Duodenal mucosa (tissue), 2 donors: Measurements from ENCODE around the gene ARID4B.

ENCODE experiments used
- H3K27ac ChIP-seq: one replicate; pipeline ENCODE4 v1.7.0; 2013; ENCODE audit warnings: low read depth, low read length
- H3K27me3 ChIP-seq, 2 donors: one replicate each; pipeline ENCODE4 v1.7.0; 2013; ENCODE audit warnings: low read length in 2 of 2, control low read depth in 1 of 2; ENCODE audit not compliant: insufficient read depth in 2 of 2, control insufficient read depth in 1 of 2
- H3K36me3 ChIP-seq, 2 donors: one replicate each; pipeline ENCODE4 v1.7.0; 2013; ENCODE audit warnings: low read length in 2 of 2, control low read depth in 1 of 2; ENCODE audit not compliant: insufficient read depth in 2 of 2, control insufficient read depth in 1 of 2
- H3K4me1 ChIP-seq, 2 donors: one replicate each; pipeline ENCODE4 v1.7.0; 2013; ENCODE audit warnings: low read length in 2 of 2, control low read depth in 1 of 2; ENCODE audit not compliant: insufficient read depth in 2 of 2, control insufficient read depth in 1 of 2
- H3K4me3 ChIP-seq, 2 donors: one replicate each; pipeline ENCODE4 v1.7.0; 2013; ENCODE audit warnings: low read length in 2 of 2, low read depth in 1 of 2
- H3K9ac ChIP-seq, 2 donors: one replicate each; pipeline ENCODE4 v1.7.0; 2013; ENCODE audit warnings: low read length in 2 of 2, low read depth in 1 of 2
- H3K9me3 ChIP-seq, 2 donors: one replicate each; pipeline ENCODE4 v1.7.0; 2013; ENCODE audit warnings: low read length in 2 of 2, control low read depth in 1 of 2; ENCODE audit not compliant: control insufficient read depth in 1 of 2

The ARID4B gene

GRCh38 chr1:235351898-235352297 lies 23.9 kb upstream of the ARID4B start:
- no peak overlapping the region for H3K4me3 ChIP-seq
- no peaks in the 10 kb centered on the region for H3K9me3 ChIP-seq
- no peaks in the 10 kb centered on the region for H3K36me3 ChIP-seq
- H3K9ac ChIP-seq: no peak overlapping the region
- no peaks in the 10 kb centered on the region for H3K27me3 ChIP-seq
- no peaks in the 10 kb centered on the region for H3K4me1 ChIP-seq
- H3K27ac ChIP-seq: no peak overlapping the region

- Histone ChIP-seq H3K9ac (no peak overlapping the region), H3K4me3 (no peak overlapping the region), H3K27me3 (no peaks in the 10 kb centered on the region), H3K36me3 (no peaks in the 10 kb centered on the region), H3K9me3 (no peaks in the 10 kb centered on the region), H3K27ac (no peak overlapping the region), H3K4me1 (no peaks in the 10 kb centered on the region)
Measured at GRCh38 chr1:235351441-235351840, 23.5 kb upstream of the ARID4B start.

GRCh38 chr1:235343726-235344125 lies 15.7 kb upstream of the ARID4B start:
- Histone ChIP-seq H3K4me1 (no peaks in the 10 kb centered on the region), H3K27me3 (no peaks in the 10 kb centered on the region), H3K27ac (no peak overlapping the region), H3K36me3 (peaks cover 9 to 23% of the 10 kb centered on the region in 2 donors), H3K9me3 (no peaks in the 10 kb centered on the region), H3K9ac (no peak overlapping the region), H3K4me3 (no peak overlapping the region)

GRCh38 chr1:235342471-235342870 lies 14.5 kb upstream of the ARID4B start:
- Histone ChIP-seq H3K27me3 (no peaks in the 10 kb centered on the region), H3K36me3 (peaks cover 9 to 23% of the 10 kb centered on the region in 2 donors), H3K27ac (no peak overlapping the region), H3K9me3 (no peaks in the 10 kb centered on the region), H3K4me1 (no peaks in the 10 kb centered on the region), H3K9ac (no peak overlapping the region), H3K4me3 (no peak overlapping the region)

- Histone ChIP-seq H3K27ac (no peak overlapping the region), H3K36me3 (peaks cover 9 to 23% of the 10 kb centered on the region in 2 donors), H3K9ac (no peak overlapping the region)
Measured at GRCh38 chr1:235342039-235342438, 14.1 kb upstream of the ARID4B start.

GRCh38 chr1:235341334-235341733 lies 13.4 kb upstream of the ARID4B start:
- H3K4me1 ChIP-seq: peaks cover 5% of the 10 kb centered on the region in 2 donors
- H3K9ac ChIP-seq: no peak overlapping the region
- no peak overlapping the region for H3K4me3 ChIP-seq
- peaks cover 9 to 23% of the 10 kb centered on the region in 2 donors for H3K36me3 ChIP-seq
- no peaks in the 10 kb centered on the region for H3K27me3 ChIP-seq
- H3K9me3 ChIP-seq: no peaks in the 10 kb centered on the region
- H3K27ac ChIP-seq: no peak overlapping the region

More at GRCh38 chr1:235342039-235342438, 14.1 kb upstream of the ARID4B start:
- Histone ChIP-seq H3K4me3 (no peak overlapping the region), H3K4me1 (no peaks in the 10 kb centered on the region), H3K9me3 (no peaks in the 10 kb centered on the region), H3K27me3 (no peaks in the 10 kb centered on the region)

GRCh38 chr1:235339746-235340145 lies 11.8 kb upstream of the ARID4B start:
- no peaks in the 10 kb centered on the region for H3K27me3 ChIP-seq

GRCh38 chr1:235336903-235337302 lies 8.9 kb upstream of the ARID4B start:
- no peak overlapping the region for H3K9ac ChIP-seq
- no peak overlapping the region for H3K27ac ChIP-seq
- H3K27me3 ChIP-seq: no peaks in the 10 kb centered on the region
- peak overlapping the region in 1 of 2 donors; percentile 16 for H3K4me3 ChIP-seq
- H3K4me1 ChIP-seq: peaks cover 5 to 10% of the 10 kb centered on the region in 2 donors
- H3K9me3 ChIP-seq: no peaks in the 10 kb centered on the region
- H3K36me3 ChIP-seq: peaks cover 0 to 13% of the 10 kb centered on the region in 2 donors

More at GRCh38 chr1:235339746-235340145, 11.8 kb upstream of the ARID4B start:
- Histone ChIP-seq H3K4me3 (no peak overlapping the region), H3K9me3 (no peaks in the 10 kb centered on the region), H3K36me3 (peaks cover 9 to 24% of the 10 kb centered on the region in 2 donors), H3K27ac (no peak overlapping the region), H3K4me1 (peaks cover 5% of the 10 kb centered on the region in 2 donors), H3K9ac (no peak overlapping the region)

- H3K4me1 ChIP-seq: peaks cover 16 to 22% of the 10 kb centered on the region in 2 donors
- H3K9me3 ChIP-seq: no peaks in the 10 kb centered on the region
- H3K4me3 ChIP-seq: no peak overlapping the region
- H3K27me3 ChIP-seq: no peaks in the 10 kb centered on the region
- no peak overlapping the region for H3K27ac ChIP-seq
- H3K9ac ChIP-seq: peak overlapping the region; percentile 7 to 36
- H3K36me3 ChIP-seq: peaks cover 0 to 9% of the 10 kb centered on the region in 2 donors
Measured at GRCh38 chr1:235331401-235331800, 3.4 kb upstream of the ARID4B start.

GRCh38 chr1:235330918-235331285 lies 2.9 kb upstream of the ARID4B start:
- Histone ChIP-seq H3K4me3 (peak overlapping the region; percentile 21 to 83), H3K27me3 (no peaks in the 10 kb centered on the region), H3K4me1 (peaks cover 21 to 24% of the 10 kb centered on the region in 2 donors), H3K27ac (no peak overlapping the region), H3K9me3 (no peaks in the 10 kb centered on the region), H3K36me3 (peaks cover 0 to 6% of the 10 kb centered on the region in 2 donors), H3K9ac (peak overlapping the region in 1 of 2 donors; percentile 36)
